K562 (cell line): ENCODE results near the gene AHSP. TPM values are rescaled to one million over a fixed set of nuclear protein-coding genes. Genes with fewer than 3 reads are reported as not detected.

Source experiments
- ATAC-seq: fragments of 200-7000 bp; cut with Tn5 transposase; 3 replicates; pipeline ENCODE4 v1.9.1; 2020; ENCODE audit warnings: moderate library complexity
- BruUV-seq: library from RNA; stranded (reverse); fragments of 400-500 nt; replicated peaks from 2 replicates; lab custom pipeline; 2021; lab: Mats Ljungman, UMichigan
- CTCF ChIA-PET: fragments of 300-600 bp; formaldehyde crosslinking; extraction: SDS; loops from one replicate; lab custom pipeline; 2021; ENCODE audit warnings: low intra/inter-chr PET ratio; lab: Yijun Ruan, JAX
- POLR2A ChIA-PET: fragments of 300-600, 350-650 bp; sonication (Branson Sonifier 250); formaldehyde crosslinking; extraction: SDS; loops from one replicate; lab custom pipeline; 2021; ENCODE audit warnings: antibody characterized with exemption, inconsistent platforms; lab: Yijun Ruan, JAX
- DNase-seq, 4 experiments: peaks; one replicate each; pipeline versions ENCODE4 v3.0.0 to v3.0.0-alpha.2; 2011 to 2018; ENCODE audit warnings: low spot score in 3 of 4, mixed read lengths in 3 of 4; ENCODE audit errors: extremely low read depth in 1 of 4
- FAIRE-seq: peaks from 2 replicates; lab custom pipeline; 2011; peaks lifted over from hg19 to GRCh38; lab: Jason Lieb, UNC
- H2AFZ ChIP-seq: 2 replicates; pipeline ENCODE4 v1.6.0; 2011; ENCODE audit warnings: low read depth, low read length, control low read depth, inconsistent platforms
- H3K27ac ChIP-seq: fragments of 200-600 bp; 3 replicates; pipeline ENCODE4 v1.8.0; 2011; ENCODE audit warnings: low read depth, mild to moderate bottlenecking, control low read depth, inconsistent platforms, low read length, moderate library complexity, mixed read lengths; ENCODE audit errors: extremely low read depth
- H3K27me3 ChIP-seq, 2 experiments: fragments of 300-600 bp in 1 of 2; 2 replicates in 1 of 2; 3 replicates in 1 of 2; pipeline versions ENCODE4 v1.6.0 to v1.8.0; 2011; ENCODE audit warnings: inconsistent platforms in 2 of 2, low read length in 2 of 2, mild to moderate bottlenecking in 1 of 2, mixed read lengths in 1 of 2, moderate library complexity in 1 of 2; ENCODE audit not compliant: control insufficient read depth in 2 of 2, insufficient read depth in 2 of 2
- H3K36me3 ChIP-seq: fragments of 300-600 bp; 3 replicates; pipeline ENCODE4 v1.8.0; 2011; ENCODE audit warnings: mild to moderate bottlenecking, low read length, inconsistent platforms; ENCODE audit not compliant: control insufficient read depth, insufficient read depth
- H3K4me1 ChIP-seq, 2 experiments: fragments of 200-600 bp in 1 of 2; replicated peaks in 1 of 2; 2 replicates in 1 of 2; 3 replicates in 1 of 2; pipeline versions ENCODE4 v1.5.1 to v1.8.0; 2011; ENCODE audit warnings: inconsistent platforms in 2 of 2, low read length in 2 of 2, mild to moderate bottlenecking in 1 of 2, mixed read lengths in 1 of 2, moderate library complexity in 1 of 2; ENCODE audit not compliant: control insufficient read depth in 2 of 2, insufficient read depth in 2 of 2
- H3K4me2 ChIP-seq: 2 replicates; pipeline ENCODE4 v1.6.1; 2011; ENCODE audit warnings: low read length, control low read depth, inconsistent platforms, mixed read lengths; ENCODE audit not compliant: insufficient read depth
- H3K4me3 ChIP-seq: fragments of 200-600 bp; sonication (generic), shearing (Covaris generic); 2 replicates; pipeline ENCODE4 v1.5.1; 2016; ENCODE audit warnings: control low read depth, inconsistent platforms
- H3K79me2 ChIP-seq: fragments of 200-600 bp; 3 replicates; pipeline ENCODE4 v1.8.0; 2011; ENCODE audit warnings: low read length, inconsistent platforms; ENCODE audit not compliant: control insufficient read depth, insufficient read depth
- H3K9ac ChIP-seq, 2 experiments: 2 replicates each; pipeline versions ENCODE4 v1.6.0 to v1.6.1; 2011; ENCODE audit warnings: low read depth in 2 of 2, low read length in 2 of 2, control low read depth in 1 of 2, inconsistent platforms in 1 of 2, mild to moderate bottlenecking in 1 of 2, mixed read lengths in 1 of 2; ENCODE audit not compliant: insufficient read depth in 1 of 2
- H3K9me1 ChIP-seq: one replicate; pipeline ENCODE4 v1.6.0; 2011; ENCODE audit warnings: inconsistent platforms, mild to moderate bottlenecking, low read length, moderate library complexity; ENCODE audit not compliant: control insufficient read depth, insufficient read depth
- H3K9me3 ChIP-seq: replicated peaks from 2 replicates; pipeline ENCODE4 v1.5.1; 2011; ENCODE audit warnings: low read depth, low read length, inconsistent platforms; ENCODE audit not compliant: control insufficient read depth, insufficient read depth
- H4K20me1 ChIP-seq: replicated peaks from 2 replicates; pipeline ENCODE4 v1.6.1; 2011; ENCODE audit warnings: low read length, inconsistent platforms, mixed read lengths; ENCODE audit not compliant: control insufficient read depth, insufficient read depth
- ATF1 ChIP-seq, 2 experiments: fragments of 450-650 bp in 1 of 2; IDR thresholded peaks; 2 replicates each; pipeline ENCODE4 v1.6.1; 2016; ENCODE audit warnings: missing compliant biosample characterization in 1 of 2, missing genetic modification characterization in 1 of 2
- FOSL1 ChIP-seq: fragments of 200-800 bp; sonication (Bioruptor generic); conservative IDR thresholded peaks from 2 replicates; pipeline ENCODE4 v1.6.1; 2016; ENCODE audit warnings: missing genetic modification characterization, missing compliant biosample characterization
- HMGXB4 ChIP-seq: sonication (generic); formaldehyde crosslinking; IDR thresholded peaks from 2 replicates; pipeline ENCODE4 v1.8.1; 2023; ENCODE audit warnings: mild to moderate bottlenecking, missing genetic modification reagents
- HNRNPLL ChIP-seq: fragments of 200-400 bp; formaldehyde crosslinking; IDR thresholded peaks from 2 replicates; pipeline ENCODE4 v1.6.1; 2017; ENCODE audit warnings: low read length, low read depth, mild to moderate bottlenecking; ENCODE audit not compliant: poor library complexity, severe bottlenecking
- ID3 ChIP-seq, 2 experiments: fragments of 250-450 bp in 1 of 2; fragments of 450-650 bp in 1 of 2; sonication (Bioruptor Pico) in 1 of 2; IDR thresholded peaks; 2 replicates each; pipeline versions ENCODE4 v1.6.1 to v1.8.0; 2016 to 2021; ENCODE audit warnings: mild to moderate bottlenecking in 2 of 2, moderate library complexity in 2 of 2, missing compliant biosample characterization in 1 of 2, missing genetic modification characterization in 1 of 2
- NCOA1 ChIP-seq: fragments of 450-650 bp; IDR thresholded peaks from 2 replicates; pipeline ENCODE4 v1.6.1; 2016; ENCODE audit warnings: low read depth
- PHTF2 ChIP-seq: fragments of 250-450 bp; sonication (Bioruptor Pico); IDR thresholded peaks from 2 replicates; pipeline ENCODE4 v1.5.0; 2021; ENCODE audit warnings: mild to moderate bottlenecking
- PYGO2 ChIP-seq: fragments of 450-650 bp; IDR thresholded peaks from 2 replicates; pipeline ENCODE4 v1.6.1; 2016; ENCODE audit warnings: mild to moderate bottlenecking, missing genetic modification characterization, moderate library complexity, missing compliant biosample characterization
- SETDB1 ChIP-seq: IDR thresholded peaks from one replicate; pipeline ENCODE4 v1.6.1; 2012; ENCODE audit warnings: low read length, control low read depth, inconsistent platforms
- SMAD1 ChIP-seq: fragments of 150-350 bp; IDR thresholded peaks from 2 replicates; pipeline ENCODE4 v1.6.1; 2014; ENCODE audit warnings: low read length, low read depth; ENCODE audit not compliant: partially characterized antibody
- ZNF143 ChIP-seq: sonication (generic); formaldehyde crosslinking; IDR thresholded peaks from 2 replicates; pipeline ENCODE4 v1.9.0; 2022; ENCODE audit warnings: mild to moderate bottlenecking, missing genetic modification reagents
- WGBS: fragments of 100-300 bp; shearing (Covaris generic); methylation state at CpG from one replicate; pipeline ENCODE4 v1.1.6; 2016; ENCODE audit warnings: low coverage, mixed read lengths; ENCODE audit not compliant: insufficient coverage; ENCODE audit errors: missing lambda C conversion rate; 5-methylcytosine and 5-hydroxymethylcytosine counted together
- in situ Hi-C: fragments of 300-500 bp; cut with MboI; formaldehyde crosslinking; loops from 4 replicates; pipeline ENCODE4 v1.15.0; 2018; ENCODE audit warnings: inconsistent platforms, mixed read lengths
- intact Hi-C: fragments of 100-400 bp; cut with micrococcal nuclease; formaldehyde crosslinking; loops from 2 replicates; pipeline ENCODE4 v1.14.2; 2022
- polyA plus RNA-seq, 8 experiments: library from polyadenylated mRNA; depleted of rRNA in 4 of 8; stranded (reverse) in 5 of 8; unstranded in 3 of 8; fragments of >200 nt; fragmentation: Nextera tagmentation in 2 of 8; fragmentation: Illumina TruSeq in 1 of 8; extraction: Ambion mirVana in 2 of 8; extraction: Trizol in 1 of 8; gene quantifications; 2 replicates each; pipeline versions ENCODE4 v1.2.1 to v1.2.3, GENCODE V29; 2011 to 2014; ENCODE audit warnings: inconsistent platforms in 1 of 8, missing spikeins in 1 of 8
- total RNA-seq, 7 experiments: library from RNA; depleted of rRNA in 6 of 7; stranded (reverse); fragments of >200 nt in 6 of 7; fragmentation: Illumina TruSeq in 2 of 7; extraction: Trizol in 2 of 7; gene quantifications; 2 replicates each; pipeline versions ENCODE4 v1.2.1 to v1.2.3, GENCODE V29; 2011 to 2021; ENCODE audit warnings: low replicate concordance in 1 of 7

Gene AHSP
- total and polyA plus RNA-seq, 9 of the 15 experiments (the other 6 are each of a cell fraction or from before 2014, with no cell fraction given) = 6.6 to 99.1 (median 25.8) TPM

- POLR2A ChIA-PET = interaction anchor here (0.6 to 1.9 kb wide), 3 partner anchors 16 to 209 kb away, joined by 3 to 7 read pairs (median 4); a partner anchor contains a TSS
- CTCF ChIA-PET = no interaction called here
- H3K9me1 ChIP-seq = no peaks in the 10 kb centered on the region
- peaks cover 42% of the 10 kb centered on the region for H3K36me3 ChIP-seq
- peaks cover 3 to 16% of the 10 kb centered on the region in 2 experiments; a peak in 2 of 5 replicates for H3K4me1 ChIP-seq
- H3K9ac ChIP-seq = no peak overlapping the region
- no peaks in the 10 kb centered on the region for H3K9me3 ChIP-seq
- no TSS peak for BruUV-seq
- no peak for FAIRE-seq
- peaks cover 26% of the 10 kb centered on the region for H3K79me2 ChIP-seq
- H3K27ac ChIP-seq = no peak overlapping the region
- no peak overlapping the region for H3K4me3 ChIP-seq
- H2AFZ ChIP-seq = no peak overlapping the region
- no peak for ATAC-seq
- no peak overlapping the region for H3K4me2 ChIP-seq
- in situ Hi-C loops (no loop called here), intact Hi-C loops (no loop called here)
- no peaks in the 10 kb centered on the region for H3K27me3 ChIP-seq
- no peak for DNase-seq
- TF ChIP-seq SETDB1 = no peak
- TF ChIP-seq ID3 (CRISPR knock-in tag; IDR thresholded peaks at IDR 0.05) = no peak
- TF ChIP-seq ID3 (tag; IDR thresholded peaks at IDR 0.05) = no peak
- TF ChIP-seq FOSL1 = no peak
- no peak for TF ChIP-seq HNRNPLL
- no peak for TF ChIP-seq NCOA1
- no peak for TF ChIP-seq ATF1 (CRISPR knock-in tag; IDR thresholded peaks at IDR 0.05)
- TF ChIP-seq ATF1 (tag; IDR thresholded peaks at IDR 0.05) = no peak
- TF ChIP-seq HMGXB4 (CRISPR knock-in tag) = no peak
- TF ChIP-seq PYGO2 (tag) = no peak
- no peak for TF ChIP-seq SMAD1
- TF ChIP-seq PHTF2 (CRISPR knock-in tag) = no peak
- TF ChIP-seq ZNF143 (CRISPR knock-in tag) = no peak
- 87% methylated on average over 8 of the region's 8 CpGs for WGBS
- H4K20me1 ChIP-seq = no peaks in the 10 kb centered on the region
Observed at GRCh38 chr16:31504159-31504558, 23.5 kb upstream of the AHSP start.
